Measurements from ENCODE around the gene SDK2.
"Not testable (repeated sequence)": the region's sequence is repeated elsewhere in the genome, so short reads cannot be mapped to it uniquely, and the experiment has no call there.

- not testable (repeated sequence) for TF ChIP-seq POLR2A, CTCF (IDR thresholded peaks at IDR 0.05)
These were observed 310.8 kb downstream of the SDK2 start for GRCh38 chr17:73333445-73333844.
